Measurements from ENCODE around the gene ADORA3.

DNA sequence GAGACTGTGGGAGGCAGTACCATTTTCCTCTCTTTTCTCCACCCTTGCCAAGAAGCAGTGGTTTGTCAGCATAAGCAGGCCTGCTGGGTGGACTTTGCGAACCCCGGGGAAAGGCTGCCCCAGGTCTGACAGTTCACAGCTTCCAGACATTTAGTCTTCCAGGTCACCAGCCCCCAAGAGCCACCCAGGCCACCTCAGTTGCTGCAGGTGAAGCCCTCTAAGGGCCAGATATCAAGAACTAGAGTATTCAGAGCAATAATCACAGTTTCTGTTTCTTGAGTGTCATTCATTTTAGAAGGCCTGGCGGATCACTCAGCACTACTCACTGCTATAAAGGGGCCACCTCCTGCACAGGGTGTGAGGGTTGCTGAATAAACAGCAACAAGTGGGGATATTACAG is 9.5 kb upstream of the ADORA3 start:
- TF ChIP-seq, protein P1, sequence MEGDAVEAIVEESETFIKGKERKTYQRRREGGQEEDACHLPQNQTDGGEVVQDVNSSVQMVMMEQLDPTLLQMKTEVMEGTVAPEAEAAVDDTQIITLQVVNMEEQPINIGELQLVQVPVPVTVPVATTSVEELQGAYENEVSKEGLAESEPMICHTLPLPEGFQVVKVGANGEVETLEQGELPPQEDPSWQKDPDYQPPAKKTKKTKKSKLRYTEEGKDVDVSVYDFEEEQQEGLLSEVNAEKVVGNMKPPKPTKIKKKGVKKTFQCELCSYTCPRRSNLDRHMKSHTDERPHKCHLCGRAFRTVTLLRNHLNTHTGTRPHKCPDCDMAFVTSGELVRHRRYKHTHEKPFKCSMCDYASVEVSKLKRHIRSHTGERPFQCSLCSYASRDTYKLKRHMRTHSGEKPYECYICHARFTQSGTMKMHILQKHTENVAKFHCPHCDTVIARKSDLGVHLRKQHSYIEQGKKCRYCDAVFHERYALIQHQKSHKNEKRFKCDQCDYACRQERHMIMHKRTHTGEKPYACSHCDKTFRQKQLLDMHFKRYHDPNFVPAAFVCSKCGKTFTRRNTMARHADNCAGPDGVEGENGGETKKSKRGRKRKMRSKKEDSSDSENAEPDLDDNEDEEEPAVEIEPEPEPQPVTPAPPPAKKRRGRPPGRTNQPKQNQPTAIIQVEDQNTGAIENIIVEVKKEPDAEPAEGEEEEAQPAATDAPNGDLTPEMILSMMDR (IDR thresholded peaks at IDR 0.05): no peak
- TF ChIP-seq POLR2A (IDR thresholded peaks at IDR 0.05) (no peak), EP300 (IDR thresholded peaks at IDR 0.05) (no peak)
